CD14-positive monocyte (primary cell): ENCODE data around the gene HAGHL. TPM values are rescaled to one million over a fixed set of nuclear protein-coding genes. Genes with fewer than 3 reads are reported as not detected.

Source experiments
- DNase-seq, 3 donors: peaks; one replicate each; pipeline ENCODE4 v3.0.0-alpha.2; 2011 to 2022
- H2AFZ ChIP-seq: 2 replicates; pipeline ENCODE4 v1.6.0; 2012; ENCODE audit warnings: mild to moderate bottlenecking, low read depth, low read length, inconsistent platforms; ENCODE audit not compliant: insufficient read depth, poor library complexity, severe bottlenecking
- H3K27ac ChIP-seq, 2 donors: 1 replicate in 1 of 2; 2 replicates in 1 of 2; pipeline ENCODE4 v1.5.1; 2012 to 2013; ENCODE audit warnings: low read length in 2 of 2, control low read depth in 1 of 2, inconsistent platforms in 1 of 2, low read depth in 1 of 2, mild to moderate bottlenecking in 1 of 2
- H3K27me3 ChIP-seq, 2 donors: one replicate each; pipeline versions ENCODE4 v1.6.0 to v1.6.1; 2011 to 2013; ENCODE audit warnings: low read length in 2 of 2; ENCODE audit not compliant: control insufficient read depth in 2 of 2, insufficient read depth in 2 of 2
- H3K36me3 ChIP-seq, 2 donors: replicated peaks in 1 of 2; 1 replicate in 1 of 2; 2 replicates in 1 of 2; pipeline versions ENCODE4 v1.5.1 to v1.6.1; 2012 to 2013; ENCODE audit warnings: low read length in 2 of 2, control low read depth in 1 of 2, inconsistent platforms in 1 of 2, mild to moderate bottlenecking in 1 of 2; ENCODE audit not compliant: insufficient read depth in 2 of 2, control insufficient read depth in 1 of 2
- H3K4me1 ChIP-seq, 2 donors: 1 replicate in 1 of 2; 2 replicates in 1 of 2; pipeline versions ENCODE4 v1.5.1 to v1.6.1; 2012 to 2013; ENCODE audit warnings: low read length in 2 of 2, control low read depth in 1 of 2, inconsistent platforms in 1 of 2, mild to moderate bottlenecking in 1 of 2, moderate library complexity in 1 of 2; ENCODE audit not compliant: insufficient read depth in 2 of 2, control insufficient read depth in 1 of 2
- H3K4me2 ChIP-seq: replicated peaks from 2 replicates; pipeline ENCODE3; 2012; ENCODE audit warnings: low read length, moderate library complexity, mild to moderate bottlenecking; ENCODE audit not compliant: poor library complexity, severe bottlenecking; ENCODE audit errors: extremely low read depth
- H3K4me3 ChIP-seq, 3 experiments: fragments of 200-600 bp in 1 of 3; sonication (generic) in 1 of 3; replicated peaks in 1 of 3; 1 replicate in 2 of 3; 2 replicates in 1 of 3; pipeline ENCODE4 v1.5.1; 2011 to 2013; ENCODE audit warnings: low read length in 3 of 3, mild to moderate bottlenecking in 3 of 3, control low read depth in 2 of 3, low read depth in 2 of 3, inconsistent platforms in 1 of 3, moderate library complexity in 1 of 3
- H3K79me2 ChIP-seq: 2 replicates; pipeline ENCODE4 v1.6.0; 2012; ENCODE audit warnings: mild to moderate bottlenecking, control low read depth, inconsistent platforms, low read length, moderate library complexity; ENCODE audit not compliant: insufficient read depth
- H3K9ac ChIP-seq: 2 replicates; pipeline ENCODE4 v1.6.0; 2017; ENCODE audit warnings: low read length, mild to moderate bottlenecking; ENCODE audit not compliant: insufficient read depth, poor library complexity, severe bottlenecking
- H3K9me3 ChIP-seq, 2 donors: replicated peaks in 1 of 2; 1 replicate in 1 of 2; 2 replicates in 1 of 2; pipeline versions ENCODE4 v1.5.1 to v1.6.1; 2012 to 2013; ENCODE audit warnings: low read length in 2 of 2, control low read depth in 1 of 2; ENCODE audit not compliant: control insufficient read depth in 1 of 2, insufficient read depth in 1 of 2
- H4K20me1 ChIP-seq: 2 replicates; pipeline ENCODE4 v1.6.0; 2012; ENCODE audit warnings: mild to moderate bottlenecking, low read length, control low read depth, moderate library complexity; ENCODE audit not compliant: insufficient read depth
- H3K27ac Mint-ChIP-seq, 7 donors: one replicate each; pipeline ENCODE4 v1.8.0; 2020; ENCODE audit warnings: mild to moderate bottlenecking in 7 of 7, mixed read lengths in 7 of 7, moderate library complexity in 6 of 7, inconsistent platforms in 2 of 7
- H3K27me3 Mint-ChIP-seq, 3 donors: one replicate each; pipeline ENCODE4 v1.8.0; 2021 to 2022; ENCODE audit warnings: low read depth in 3 of 3, mild to moderate bottlenecking in 3 of 3, mixed read lengths in 3 of 3, moderate library complexity in 3 of 3, inconsistent platforms in 1 of 3
- H3K36me3 Mint-ChIP-seq, 2 donors: one replicate each; pipeline ENCODE4 v1.8.0; 2020; ENCODE audit warnings: mixed read lengths in 2 of 2, inconsistent platforms in 1 of 2, mild to moderate bottlenecking in 1 of 2
- H3K4me1 Mint-ChIP-seq: one replicate; pipeline ENCODE4 v1.8.0; 2020; ENCODE audit warnings: mild to moderate bottlenecking, mixed read lengths
- H3K4me3 Mint-ChIP-seq, 2 donors: one replicate each; pipeline ENCODE4 v1.8.0; 2020; ENCODE audit warnings: mild to moderate bottlenecking in 2 of 2, mixed read lengths in 2 of 2, moderate library complexity in 1 of 2
- H3K9me3 Mint-ChIP-seq, 7 donors: one replicate each; pipeline ENCODE4 v1.8.0; 2020 to 2022; ENCODE audit warnings: mixed read lengths in 7 of 7, mild to moderate bottlenecking in 6 of 7, moderate library complexity in 6 of 7, inconsistent platforms in 2 of 7
- CTCF ChIP-seq: fragments of 200-600 bp; IDR thresholded peaks from one replicate; pipeline ENCODE4 v1.8.0; 2022; ENCODE audit warnings: antibody characterized with exemption, mild to moderate bottlenecking
- WGBS: methylation state at CpG from one replicate; pipeline ENCODE4 v1.1.5; 2013; ENCODE audit warnings: missing lambda C conversion rate; ENCODE audit not compliant: insufficient coverage; 5-methylcytosine and 5-hydroxymethylcytosine counted together
- intact Hi-C, 2 donors: fragments of 100-400 bp; cut with micrococcal nuclease; formaldehyde crosslinking; loops; one replicate each; pipeline versions ENCODE4 v1.15.0 to v1.15.1; 2023
- polyA plus RNA-seq, 3 donors: library from polyadenylated mRNA; depleted of rRNA in 1 of 3; unstranded in 2 of 3; stranded (reverse) in 1 of 3; fragments of 300-500 nt in 2 of 3; fragments of >200 nt in 1 of 3; fragmentation: Illumina TruSeq in 2 of 3; gene quantifications; 1 replicate in 2 of 3; 2 replicates in 1 of 3; pipeline ENCODE4 v1.2.3, GENCODE V29; 2012 to 2021

Gene HAGHL
- polyA plus RNA-seq, 3 donors, result 0.60 to 8.9 (median 1.5) TPM

GRCh38 chr16:684961-685696 is 41.8 kb upstream of the HAGHL start:
- H3K9me3 Mint-ChIP-seq, result no peaks in the 10 kb centered on the region
- peaks cover 26 to 39% of the 10 kb centered on the region in 2 donors for H3K36me3 Mint-ChIP-seq
- peak overlapping the region in 3 of 7 donors; percentile 19 to 55 (median 50) for H3K27ac Mint-ChIP-seq
- intact Hi-C loops, result loop anchor here (5.0 kb wide), 2 partner anchors 48 to 98 kb away; partner anchors contain the start of gene METTL26 (in 1 of the 2)
- Histone ChIP-seq H3K9me3 (no peaks in the 10 kb centered on the region), H2AFZ (no peak overlapping the region), H3K9ac (no peak overlapping the region), H3K27me3 (no peaks in the 10 kb centered on the region), H3K27ac (no peak overlapping the region), H3K4me1 (peaks cover 45 to 67% of the 10 kb centered on the region in 2 donors), H4K20me1 (peaks cover 36% of the 10 kb centered on the region), H3K36me3 (peaks cover 20 to 21% of the 10 kb centered on the region in 2 donors), H3K4me3 (no peak overlapping the region), H3K4me2 (peak overlapping the region; percentile 86), H3K79me2 (peaks cover 33% of the 10 kb centered on the region)
- no peaks in the 10 kb centered on the region for H3K27me3 Mint-ChIP-seq
- H3K4me1 Mint-ChIP-seq, result peaks cover 33% of the 10 kb centered on the region
- DNase-seq, result no peak
- WGBS, result 94% methylated on average over 60 of the region's 61 CpGs
- no peak for TF ChIP-seq CTCF
- H3K4me3 Mint-ChIP-seq, result no peak overlapping the region

- peak overlapping the region in 3 of 7 donors; percentile 5 to 52 (median 44) for H3K27ac Mint-ChIP-seq
These were observed 40.9 kb upstream of the HAGHL start for GRCh38 chr16:685967-686366.

More at GRCh38 chr16:685967-686366, 40.9 kb upstream of the HAGHL start:
- Mint-ChIP-seq H3K4me3 (no peak overlapping the region), H3K4me1 (peaks cover 36% of the 10 kb centered on the region), H3K36me3 (peaks cover 27 to 39% of the 10 kb centered on the region in 2 donors), H3K27me3 (peaks cover 2 to 4% (median 3%) of the 10 kb centered on the region in 3 donors), H3K9me3 (peaks cover 0 to 5% (median 0%) of the 10 kb centered on the region in 7 donors)
- peak; percentile 35 to 52 (median 37) for DNase-seq
- peaks cover 0 to 1% of the 10 kb centered on the region in 2 donors for H3K27me3 ChIP-seq
- TF ChIP-seq CTCF, result no peak
- no peak overlapping the region for H3K4me2 ChIP-seq
- H3K4me1 ChIP-seq, result peaks cover 47 to 66% of the 10 kb centered on the region in 2 donors
- peaks cover 32% of the 10 kb centered on the region for H4K20me1 ChIP-seq
- no peak overlapping the region for H3K4me3 ChIP-seq
- intact Hi-C loops, result no loop called here
- H3K79me2 ChIP-seq, result peaks cover 27% of the 10 kb centered on the region
- H3K27ac ChIP-seq, result no peak overlapping the region
- no peak overlapping the region for H3K9ac ChIP-seq
- peaks cover 20 to 21% of the 10 kb centered on the region in 2 donors for H3K36me3 ChIP-seq
- H3K9me3 ChIP-seq, result no peaks in the 10 kb centered on the region
- no peak overlapping the region for H2AFZ ChIP-seq
- WGBS, result 72% methylated on average over 10 of the region's 10 CpGs
